A673 (cell line): Measurements from ENCODE around the gene CLDN34. TPM values are rescaled to one million over a fixed set of nuclear protein-coding genes. Genes with fewer than 3 reads are reported as not detected.

Source experiments
- BruUV-seq: library from RNA; stranded (reverse); fragments of 400-500 nt; replicated peaks from 2 replicates; lab custom pipeline; 2021; lab: Mats Ljungman, UMichigan
- CTCF ChIA-PET: fragments of 300-600 bp; sonication (Branson Sonifier 250); formaldehyde crosslinking; loops from one replicate; lab custom pipeline; 2022; ENCODE audit warnings: antibody characterized with exemption; lab: Charles Lee
- POLR2A ChIA-PET: fragments of 300-600 bp; sonication (Branson Sonifier 250); formaldehyde crosslinking; loops from one replicate; lab custom pipeline; 2022; ENCODE audit warnings: antibody characterized with exemption; ENCODE audit not compliant: low non-redundant PET; lab: Charles Lee
- DNase-seq: peaks from one replicate; pipeline ENCODE4 v3.0.0-alpha.2; 2015; ENCODE audit warnings: low spot score
- H3K27ac ChIP-seq: fragments of 200-600 bp; sonication (generic); 2 replicates; pipeline ENCODE4 v1.5.1; 2016; ENCODE audit warnings: mixed run types, low read depth, mild to moderate bottlenecking, mixed read lengths, antibody characterized with exemption, low read length; ENCODE audit not compliant: poor library complexity, severe bottlenecking
- H3K27me3 ChIP-seq: fragments of 200-600 bp; sonication (generic); replicated peaks from 2 replicates; pipeline ENCODE4 v1.6.1; 2017; ENCODE audit warnings: mixed run types, low read depth, mild to moderate bottlenecking, mixed read lengths, antibody characterized with exemption, low read length; ENCODE audit not compliant: insufficient read depth, poor library complexity
- H3K36me3 ChIP-seq: fragments of 200-600 bp; sonication (generic); 2 replicates; pipeline ENCODE4 v1.6.1; 2016; ENCODE audit warnings: mixed run types, mild to moderate bottlenecking, mixed read lengths, antibody characterized with exemption, low read length; ENCODE audit not compliant: insufficient read depth, poor library complexity, severe bottlenecking
- H3K4me1 ChIP-seq: fragments of 200-600 bp; sonication (generic); 2 replicates; pipeline ENCODE4 v1.6.1; 2017; ENCODE audit warnings: mixed run types, mild to moderate bottlenecking, mixed read lengths, antibody characterized with exemption, low read length; ENCODE audit not compliant: insufficient read depth, poor library complexity, severe bottlenecking
- H3K4me3 ChIP-seq: fragments of 200-600 bp; sonication (generic); 2 replicates; pipeline ENCODE4 v1.5.1; 2016; ENCODE audit warnings: low read depth, mixed run types, mild to moderate bottlenecking, mixed read lengths, low read length; ENCODE audit not compliant: poor library complexity, severe bottlenecking
- H3K9me3 ChIP-seq: fragments of 200-600 bp; sonication (generic); 2 replicates; pipeline ENCODE4 v1.6.1; 2016; ENCODE audit warnings: mixed run types, low read depth, mild to moderate bottlenecking, mixed read lengths, antibody characterized with exemption, low read length; ENCODE audit not compliant: poor library complexity, severe bottlenecking
- EZH2 ChIP-seq: fragments of 200-600 bp; sonication (generic); IDR thresholded peaks from 2 replicates; pipeline ENCODE4 v1.6.1; 2017; ENCODE audit warnings: borderline replicate concordance, low read depth, mild to moderate bottlenecking, mixed read lengths, antibody characterized with exemption, low read length; ENCODE audit not compliant: poor library complexity, severe bottlenecking
- intact Hi-C: fragments of 100-400 bp; cut with micrococcal nuclease; formaldehyde crosslinking; loops from one replicate; pipeline ENCODE4 v1.10.0; 2022; ENCODE audit not compliant: unreplicated experiment
- total RNA-seq: library from RNA; stranded (reverse); gene quantifications from 2 replicates; pipeline ENCODE4 v1.2.3, GENCODE V29; 2021
- TF ChIP-seq, protein P1 (sequence below): fragments of 300-800, 200-600 bp; sonication (generic); conservative IDR thresholded peaks from 2 replicates; pipeline ENCODE4 v1.5.1; 2017; ENCODE audit warnings: low read depth, mild to moderate bottlenecking, antibody characterized with exemption, low read length, moderate library complexity, mixed read lengths

Gene CLDN34
- total RNA-seq, 1 experiment from 2014 or later: not detected

GRCh38 chrX:9977635-9978034 lies 10.5 kb downstream of the CLDN34 start:
- DNase-seq: no peak
- H3K4me1 ChIP-seq: no peaks in the 10 kb centered on the region
- BruUV-seq: no TSS peak
- no peak overlapping the region for H3K27ac ChIP-seq
- ChIA-PET CTCF (no interaction called here), POLR2A (no interaction called here)
- no peak overlapping the region for H3K4me3 ChIP-seq
- H3K27me3 ChIP-seq: no peaks in the 10 kb centered on the region
- intact Hi-C loops: no loop called here
- no peak for TF ChIP-seq EZH2
- TF ChIP-seq, protein P1, sequence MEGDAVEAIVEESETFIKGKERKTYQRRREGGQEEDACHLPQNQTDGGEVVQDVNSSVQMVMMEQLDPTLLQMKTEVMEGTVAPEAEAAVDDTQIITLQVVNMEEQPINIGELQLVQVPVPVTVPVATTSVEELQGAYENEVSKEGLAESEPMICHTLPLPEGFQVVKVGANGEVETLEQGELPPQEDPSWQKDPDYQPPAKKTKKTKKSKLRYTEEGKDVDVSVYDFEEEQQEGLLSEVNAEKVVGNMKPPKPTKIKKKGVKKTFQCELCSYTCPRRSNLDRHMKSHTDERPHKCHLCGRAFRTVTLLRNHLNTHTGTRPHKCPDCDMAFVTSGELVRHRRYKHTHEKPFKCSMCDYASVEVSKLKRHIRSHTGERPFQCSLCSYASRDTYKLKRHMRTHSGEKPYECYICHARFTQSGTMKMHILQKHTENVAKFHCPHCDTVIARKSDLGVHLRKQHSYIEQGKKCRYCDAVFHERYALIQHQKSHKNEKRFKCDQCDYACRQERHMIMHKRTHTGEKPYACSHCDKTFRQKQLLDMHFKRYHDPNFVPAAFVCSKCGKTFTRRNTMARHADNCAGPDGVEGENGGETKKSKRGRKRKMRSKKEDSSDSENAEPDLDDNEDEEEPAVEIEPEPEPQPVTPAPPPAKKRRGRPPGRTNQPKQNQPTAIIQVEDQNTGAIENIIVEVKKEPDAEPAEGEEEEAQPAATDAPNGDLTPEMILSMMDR: no peak
- H3K36me3 ChIP-seq: no peaks in the 10 kb centered on the region
- peaks cover 8% of the 10 kb centered on the region for H3K9me3 ChIP-seq

DNA sequence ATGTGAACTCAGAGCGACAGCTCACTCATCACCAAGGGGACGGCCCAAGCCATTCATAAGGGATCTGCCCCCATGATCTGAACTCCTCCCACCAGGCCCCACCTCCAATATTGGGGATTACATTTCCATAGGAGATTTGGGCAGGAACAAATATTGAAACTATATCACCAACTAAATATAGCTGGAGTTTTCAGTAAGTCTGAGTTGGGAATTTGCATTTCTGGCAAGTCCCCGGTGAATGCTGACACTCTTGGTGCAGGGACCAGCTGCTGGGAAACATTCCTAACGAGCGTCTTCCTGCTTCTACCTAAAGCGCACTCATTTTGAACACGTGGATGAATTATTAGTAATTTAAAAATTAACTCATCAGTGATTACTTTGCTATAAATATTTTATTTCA lies 13.2 kb downstream of the CLDN34 start:
- Histone ChIP-seq H3K27ac (no peak overlapping the region), H3K36me3 (no peaks in the 10 kb centered on the region), H3K4me1 (no peaks in the 10 kb centered on the region), H3K9me3 (no peaks in the 10 kb centered on the region), H3K4me3 (no peak overlapping the region), H3K27me3 (no peaks in the 10 kb centered on the region)
- BruUV-seq: no TSS peak
- TF ChIP-seq, protein P1: no peak
- TF ChIP-seq EZH2: no peak
- POLR2A ChIA-PET: no interaction called here
- no peak for DNase-seq
- CTCF ChIA-PET: no interaction called here
- intact Hi-C loops: no loop called here

DNA sequence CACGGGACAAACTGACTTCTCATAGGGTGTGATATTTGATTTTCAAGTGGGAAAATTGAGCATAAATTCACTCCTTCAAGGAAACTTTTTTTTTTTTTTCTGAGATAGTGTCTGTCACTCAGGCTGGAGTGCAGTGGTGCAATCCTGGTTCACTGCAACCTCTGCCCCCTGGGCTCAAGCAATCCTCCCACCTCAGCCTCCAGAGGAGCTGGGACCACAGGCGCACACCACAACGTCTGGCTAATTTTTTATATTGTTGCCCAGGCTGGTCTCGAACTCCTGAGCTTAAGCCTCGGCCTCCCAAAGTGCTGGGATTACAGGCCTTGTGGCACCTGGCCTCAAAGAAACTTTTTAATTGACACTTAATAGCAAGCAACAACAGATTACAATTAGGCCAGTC lies 13.8 kb downstream of the CLDN34 start:
- ChIA-PET CTCF (no interaction called here), POLR2A (no interaction called here)
- intact Hi-C loops: no loop called here
- H3K27ac ChIP-seq: no peak overlapping the region
- no peak for TF ChIP-seq EZH2
- TF ChIP-seq, protein P1: no peak
- no peaks in the 10 kb centered on the region for H3K36me3 ChIP-seq
- no peak for DNase-seq
- BruUV-seq: no TSS peak
- H3K4me3 ChIP-seq: no peak overlapping the region
- no peaks in the 10 kb centered on the region for H3K9me3 ChIP-seq
- H3K27me3 ChIP-seq: no peaks in the 10 kb centered on the region
- H3K4me1 ChIP-seq: no peaks in the 10 kb centered on the region
